ENCODE measurements around the gene RCC1.

GRCh38 chr1:28499553-28499952, 6.3 kb upstream of the RCC1 start:
- TF ChIP-seq EZH2phosphoT487 (IDR thresholded peaks at IDR 0.05; ENCODE audit: insufficient read depth, low read depth) (no peak), EZH2 (IDR thresholded peaks at IDR 0.05; ENCODE audit: insufficient read depth, poor library complexity, severe bottlenecking) (no peak)

Measured in GM23248 (cell line).